ENCODE measurements around the gene CD47.

CD47 gene

DNA sequence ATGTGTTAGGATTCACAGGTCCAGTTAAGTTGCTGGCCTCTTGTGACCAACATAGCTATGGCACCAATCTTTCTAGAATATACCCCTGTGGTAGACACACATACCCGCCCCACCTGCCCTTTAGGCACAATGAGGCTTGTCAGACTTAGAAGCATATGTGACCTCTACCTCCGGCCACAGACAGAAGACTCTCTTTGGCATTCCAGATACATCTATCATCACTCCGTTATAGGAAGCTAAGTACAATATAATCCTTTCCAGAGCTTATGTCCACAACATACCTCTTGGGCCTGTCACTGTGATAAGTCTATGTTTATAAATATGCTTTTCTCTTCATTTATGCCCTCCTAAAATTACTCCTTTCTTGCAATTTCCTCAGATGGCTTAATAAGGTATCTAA is 39.8 kb downstream of the CD47 start:
- DNase-seq (ENCODE audit: low read depth): no peak

DNA sequence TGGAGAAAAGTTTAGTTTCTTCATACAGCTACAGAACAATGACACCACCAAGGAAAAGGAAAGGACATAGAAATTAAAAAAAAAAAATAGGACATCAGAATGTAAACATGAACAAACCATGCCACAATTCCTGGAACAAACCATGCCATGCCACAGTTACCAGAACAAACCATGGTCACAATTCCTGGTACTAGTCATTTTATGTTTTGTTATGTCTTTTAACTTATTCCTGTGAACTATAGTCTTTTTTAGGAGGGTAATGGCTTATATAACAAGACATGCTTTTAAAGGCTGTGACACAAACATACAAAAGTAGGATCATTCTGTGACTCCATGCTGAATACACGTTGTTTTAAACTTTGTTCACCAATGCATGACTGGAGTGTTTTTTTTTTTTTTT is 42.8 kb downstream of the CD47 start:
- no peak for DNase-seq (ENCODE audit: low read depth)

DNA sequence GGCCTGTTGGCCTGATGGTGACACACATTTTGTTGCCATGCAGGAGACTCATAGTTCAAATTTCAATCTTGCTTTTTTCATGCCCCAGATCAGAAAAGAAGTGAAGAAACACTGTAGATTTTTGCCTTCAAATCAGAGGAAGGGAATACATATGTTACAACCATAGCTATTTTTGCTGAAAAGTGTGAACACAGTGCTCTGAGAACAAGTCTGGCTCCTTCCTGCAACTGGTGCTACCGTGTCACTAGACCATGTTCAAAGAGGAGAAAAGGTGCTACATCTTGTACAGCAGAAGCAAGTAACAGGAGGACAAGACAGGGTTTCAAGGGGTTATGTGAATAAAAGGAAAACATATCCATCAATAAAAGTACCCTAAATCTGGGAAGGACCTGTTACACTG is 44.6 kb downstream of the CD47 start:
- DNase-seq (ENCODE audit: low read depth): no peak

DNA sequence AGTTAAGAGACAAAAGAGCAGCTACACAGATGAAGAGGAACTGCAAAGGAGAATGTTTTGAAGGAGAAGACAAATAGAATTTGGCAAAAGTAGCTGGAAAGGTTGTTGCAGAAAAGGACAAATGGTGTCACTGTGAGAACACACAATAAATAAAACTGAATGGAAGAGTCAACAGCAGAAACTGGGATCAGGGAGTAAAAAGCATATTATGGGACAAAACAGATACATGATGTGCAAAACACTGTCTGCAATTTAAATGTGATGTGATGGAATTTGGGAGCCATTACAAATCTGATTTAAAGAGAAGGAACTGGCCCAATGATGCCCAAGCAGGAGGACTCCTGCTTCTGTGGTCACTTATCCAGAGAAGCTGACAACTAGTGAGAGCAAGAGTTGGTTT is 46.1 kb downstream of the CD47 start:
- no peak for DNase-seq (ENCODE audit: low read depth)

DNA sequence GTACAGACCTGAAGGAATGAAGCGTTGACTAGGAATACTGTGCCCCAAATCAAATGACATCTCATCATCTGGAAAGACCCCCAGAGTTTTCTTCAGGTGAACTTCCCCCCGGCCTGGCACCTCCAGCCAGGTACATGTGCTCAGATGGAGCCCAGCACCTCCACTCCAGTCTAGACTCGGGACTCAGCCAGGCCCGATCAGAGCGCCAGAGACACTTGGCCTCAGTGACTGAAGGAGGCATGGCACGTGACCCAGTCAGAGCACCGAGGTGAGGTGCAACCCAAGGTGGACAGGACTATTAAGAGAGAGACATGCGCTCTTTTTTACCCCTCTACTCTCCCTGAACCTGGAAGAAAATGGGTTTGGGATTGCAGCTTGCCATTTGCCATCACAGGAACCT is 48.5 kb downstream of the CD47 start:
- DNase-seq (ENCODE audit: low read depth): no peak

DNA sequence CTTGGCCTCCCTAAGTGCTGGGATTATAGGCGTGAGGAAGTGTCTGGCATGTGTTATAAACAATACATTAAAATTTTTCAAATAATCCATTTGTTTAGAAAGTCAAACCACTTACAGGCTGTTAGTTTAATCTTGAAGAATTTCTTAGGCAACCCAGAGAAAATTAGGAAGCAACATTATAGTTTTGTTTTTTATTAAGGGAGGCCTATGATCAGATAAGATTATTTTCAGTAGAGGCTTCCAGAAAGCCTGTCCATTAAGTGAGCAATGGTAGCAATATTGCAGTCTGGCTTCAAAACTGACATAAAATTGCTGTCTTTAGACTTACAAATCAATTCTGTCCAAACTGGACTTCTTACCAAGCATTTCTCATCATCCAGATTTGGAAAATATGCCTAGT is 49.6 kb downstream of the CD47 start:
- DNase-seq (ENCODE audit: low read depth): no peak

DNA sequence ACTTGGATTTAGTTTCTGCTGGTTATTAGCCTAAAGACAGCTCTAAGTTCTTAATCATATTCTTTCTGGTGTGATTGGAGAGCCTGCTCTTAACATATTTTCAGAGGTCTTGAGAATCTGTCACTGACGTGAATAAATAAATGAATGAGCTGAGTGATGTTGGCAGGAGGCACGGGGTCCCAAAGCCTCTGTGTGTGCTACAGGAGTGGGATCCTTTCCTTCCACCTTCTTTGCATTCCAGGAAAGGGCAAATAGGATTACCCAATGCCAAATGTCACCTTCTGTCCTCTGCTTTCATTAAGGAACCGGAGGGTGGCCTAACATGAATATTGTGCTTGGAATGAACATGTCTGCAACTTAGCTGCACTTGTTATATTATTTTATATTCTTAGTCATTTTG is 53.1 kb downstream of the CD47 start:
- DNase-seq (ENCODE audit: low read depth): no peak

DNA sequence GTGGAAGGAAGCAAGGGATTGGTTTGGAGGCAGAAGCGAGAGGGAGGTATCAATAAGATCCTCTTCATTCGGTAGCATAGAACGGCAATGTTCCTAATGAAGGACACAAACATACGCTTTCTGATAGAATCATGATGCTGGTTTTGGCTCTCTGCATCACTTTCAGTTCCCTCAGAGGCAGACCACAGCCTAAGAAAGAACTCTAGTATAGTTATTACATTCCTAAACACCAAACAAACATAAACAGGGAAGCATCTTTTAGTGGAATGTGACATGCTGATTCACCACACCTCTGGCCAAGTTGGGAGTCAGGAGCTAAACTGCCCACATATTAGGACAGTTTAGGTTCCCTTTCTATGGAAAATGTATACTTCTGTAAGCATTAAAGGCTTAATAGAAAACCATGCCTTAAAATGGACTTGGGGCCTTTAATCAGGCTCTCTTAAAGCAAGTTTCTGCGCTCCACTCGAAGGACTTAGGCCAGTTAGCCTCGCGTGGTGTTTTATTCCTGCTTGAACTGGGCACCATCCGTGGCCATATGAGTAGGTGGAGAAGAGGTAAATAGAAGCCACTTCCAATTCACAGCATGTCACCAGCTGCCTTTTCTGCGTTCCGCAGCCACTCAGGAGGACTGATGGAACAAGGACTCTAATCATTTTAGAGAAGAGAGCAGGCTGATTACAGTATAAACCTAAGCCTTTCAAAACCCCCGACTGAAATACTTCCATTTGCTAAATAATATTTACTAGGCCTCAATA is 53.7 kb downstream of the CD47 start:
- DNase-seq (ENCODE audit: low read depth): no peak

DNA sequence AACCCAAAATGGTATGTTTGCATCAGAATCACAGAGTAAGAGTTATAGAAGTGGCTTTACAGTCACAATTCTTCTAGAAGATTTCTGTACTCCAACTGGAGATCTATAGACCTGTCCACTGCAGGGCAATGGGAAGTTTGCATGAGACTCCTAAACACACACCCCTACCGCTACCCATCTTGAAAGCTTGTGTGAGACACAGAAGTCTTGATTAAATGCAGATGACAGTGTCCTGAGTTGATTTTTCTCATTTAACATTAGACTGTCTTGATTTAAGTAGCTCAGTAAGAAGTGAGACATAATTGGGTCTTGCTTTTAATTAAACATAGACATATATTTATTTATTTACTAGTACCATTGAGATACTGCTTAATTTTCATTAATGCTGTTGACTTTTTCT is 54.4 kb downstream of the CD47 start:
- no peak for DNase-seq (ENCODE audit: low read depth)

DNA sequence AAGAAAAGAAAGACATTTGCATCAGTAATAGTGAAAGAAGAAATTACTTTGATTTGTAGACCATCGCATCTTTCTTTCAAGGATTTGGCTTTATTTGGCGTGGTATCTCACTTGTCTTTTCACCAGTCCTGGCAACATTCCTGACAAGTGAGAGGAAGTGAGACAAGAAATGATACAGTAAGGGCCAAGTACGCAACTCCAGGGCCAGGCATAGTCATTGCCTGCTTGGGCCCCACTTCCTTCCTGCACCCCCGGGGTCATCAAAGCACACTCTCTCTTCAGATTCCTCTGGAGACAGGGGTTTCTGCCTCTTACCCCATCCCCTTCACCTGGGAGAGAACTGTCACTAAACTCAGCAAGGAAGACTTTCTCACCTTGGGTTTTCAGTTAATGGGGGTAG is 55.1 kb downstream of the CD47 start:
- DNase-seq (ENCODE audit: low read depth): no peak

DNA sequence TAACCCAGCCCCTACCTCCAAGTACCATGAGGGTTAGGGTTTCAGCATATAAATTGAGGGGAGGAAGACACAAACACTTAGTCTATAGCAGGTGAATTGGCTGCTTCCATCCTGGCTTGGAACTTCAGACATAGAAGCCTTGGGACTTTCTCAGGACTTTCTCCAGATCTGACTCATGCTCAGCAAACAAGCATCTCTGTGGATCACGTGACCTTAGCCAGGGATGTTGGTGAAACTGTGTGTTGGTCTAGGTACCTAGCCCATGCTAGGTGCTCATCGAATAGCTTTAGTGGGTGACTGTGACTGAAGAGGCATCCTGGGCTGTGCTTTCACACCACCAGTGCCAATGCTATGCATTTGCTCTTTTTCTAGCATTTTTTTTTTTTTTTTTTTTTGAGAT is 58.9 kb downstream of the CD47 start:
- no peak for DNase-seq (ENCODE audit: low read depth)

DNA sequence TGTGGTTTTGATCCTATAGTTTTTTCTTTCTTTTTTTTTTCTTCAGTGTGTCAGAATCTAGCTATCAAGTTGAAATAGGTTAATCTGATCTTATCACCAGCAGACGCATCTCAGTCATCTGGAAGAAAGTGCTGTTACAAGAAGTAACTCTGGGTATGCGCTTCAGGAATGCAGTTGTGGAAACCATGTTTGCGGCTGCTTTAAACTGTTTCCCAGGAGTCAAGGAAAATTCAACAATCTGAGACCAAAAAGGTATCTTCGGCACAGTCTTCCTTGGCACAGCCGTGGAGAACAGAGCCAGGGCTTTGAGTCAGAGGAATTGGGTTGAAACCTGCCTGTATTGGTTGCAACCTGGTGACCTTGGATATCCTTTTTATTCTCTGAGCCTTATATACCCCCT is 59.9 kb downstream of the CD47 start:
- DNase-seq (ENCODE audit: low read depth): no peak

DNA sequence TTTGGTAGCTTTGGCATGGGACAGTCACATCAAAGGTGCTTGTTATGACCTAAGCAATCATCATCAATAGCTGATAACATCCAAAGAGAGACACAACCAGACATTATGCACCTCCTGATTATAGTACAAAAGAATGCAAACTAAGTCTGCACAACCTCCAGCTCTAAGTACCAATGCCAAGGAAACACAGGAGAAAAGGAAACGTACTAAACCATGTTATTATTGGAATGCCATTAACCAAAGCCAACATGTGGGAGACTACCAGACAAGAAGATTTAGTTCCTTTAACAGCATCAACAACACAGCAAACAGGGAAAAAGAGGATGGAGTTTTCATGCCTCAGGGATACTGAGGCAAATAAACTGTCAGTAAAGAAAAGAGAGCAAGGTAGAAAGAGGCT is 61.4 kb downstream of the CD47 start:
- no peak for DNase-seq (ENCODE audit: low read depth)

DNA sequence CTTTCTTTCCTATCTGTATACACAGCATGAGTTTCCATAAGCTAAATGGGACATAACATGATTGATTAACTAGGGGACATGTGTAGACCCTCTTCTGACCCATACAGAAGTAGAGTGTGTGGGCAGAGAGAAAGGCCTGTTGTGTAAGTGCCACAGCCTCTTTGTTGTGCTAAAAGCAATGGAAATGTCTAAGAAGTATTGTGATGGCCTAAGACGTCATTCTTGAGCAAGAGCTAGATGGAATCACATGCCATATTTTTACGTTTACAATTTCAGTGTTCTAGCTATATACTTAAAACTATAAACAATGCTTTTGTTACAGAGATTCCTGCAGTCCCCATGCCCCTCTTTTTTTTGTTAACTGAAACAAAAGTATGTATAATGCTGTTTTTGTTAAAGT is 61.9 kb downstream of the CD47 start:
- DNase-seq (ENCODE audit: low read depth): no peak

DNA sequence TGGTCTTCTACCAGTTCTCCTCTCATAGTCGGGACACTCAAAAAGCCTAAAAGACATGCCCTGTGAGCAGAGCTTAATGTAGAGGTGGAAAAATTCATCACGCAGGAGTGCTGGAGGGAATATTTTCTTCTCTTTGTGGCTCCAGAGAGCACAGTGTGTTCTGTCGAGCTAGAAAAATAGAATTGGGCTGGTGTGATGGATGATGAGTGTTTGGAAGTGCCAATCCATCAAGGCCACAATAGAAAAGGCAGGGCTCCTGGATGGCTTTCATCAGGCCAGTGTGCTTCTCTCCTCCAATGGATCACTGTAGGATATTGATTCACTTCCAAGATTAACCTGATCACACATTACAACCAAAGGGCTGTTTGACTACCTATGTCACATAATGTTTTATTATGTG is 65.7 kb downstream of the CD47 start:
- no peak for DNase-seq (ENCODE audit: low read depth)

DNA sequence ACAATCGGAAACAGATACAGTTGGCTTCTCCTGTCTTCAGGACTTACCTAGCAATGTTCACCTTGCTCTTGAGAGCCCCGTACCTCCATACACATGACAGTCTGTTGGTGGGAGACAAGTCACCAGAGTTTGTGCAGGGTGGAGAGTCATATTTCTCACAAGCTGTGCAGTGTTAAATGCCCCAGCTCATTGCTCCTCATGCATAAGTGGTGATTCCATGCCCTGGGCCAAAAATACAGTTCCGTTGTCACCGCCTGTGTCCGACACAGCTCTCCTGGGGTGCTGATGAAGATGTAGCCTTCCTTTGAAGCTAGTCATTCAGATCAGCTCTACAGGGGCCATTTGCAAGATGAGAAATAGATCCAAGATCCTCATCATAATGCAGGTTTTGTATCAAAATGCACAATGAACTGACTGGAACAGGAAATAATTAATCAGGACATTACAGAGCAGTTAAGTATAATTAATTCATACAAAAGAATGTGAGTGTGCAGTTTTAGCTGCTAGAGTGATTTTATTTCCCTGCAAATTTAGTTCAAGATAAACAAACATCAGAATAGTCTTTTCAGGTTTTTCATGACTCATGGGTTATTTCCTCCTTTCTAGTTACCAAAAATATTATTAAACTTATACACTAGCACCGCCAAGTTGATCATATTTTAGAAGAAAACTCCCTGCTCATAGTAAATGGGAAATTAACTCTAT is 66.5 kb downstream of the CD47 start:
- no peak for DNase-seq (ENCODE audit: low read depth)

DNA sequence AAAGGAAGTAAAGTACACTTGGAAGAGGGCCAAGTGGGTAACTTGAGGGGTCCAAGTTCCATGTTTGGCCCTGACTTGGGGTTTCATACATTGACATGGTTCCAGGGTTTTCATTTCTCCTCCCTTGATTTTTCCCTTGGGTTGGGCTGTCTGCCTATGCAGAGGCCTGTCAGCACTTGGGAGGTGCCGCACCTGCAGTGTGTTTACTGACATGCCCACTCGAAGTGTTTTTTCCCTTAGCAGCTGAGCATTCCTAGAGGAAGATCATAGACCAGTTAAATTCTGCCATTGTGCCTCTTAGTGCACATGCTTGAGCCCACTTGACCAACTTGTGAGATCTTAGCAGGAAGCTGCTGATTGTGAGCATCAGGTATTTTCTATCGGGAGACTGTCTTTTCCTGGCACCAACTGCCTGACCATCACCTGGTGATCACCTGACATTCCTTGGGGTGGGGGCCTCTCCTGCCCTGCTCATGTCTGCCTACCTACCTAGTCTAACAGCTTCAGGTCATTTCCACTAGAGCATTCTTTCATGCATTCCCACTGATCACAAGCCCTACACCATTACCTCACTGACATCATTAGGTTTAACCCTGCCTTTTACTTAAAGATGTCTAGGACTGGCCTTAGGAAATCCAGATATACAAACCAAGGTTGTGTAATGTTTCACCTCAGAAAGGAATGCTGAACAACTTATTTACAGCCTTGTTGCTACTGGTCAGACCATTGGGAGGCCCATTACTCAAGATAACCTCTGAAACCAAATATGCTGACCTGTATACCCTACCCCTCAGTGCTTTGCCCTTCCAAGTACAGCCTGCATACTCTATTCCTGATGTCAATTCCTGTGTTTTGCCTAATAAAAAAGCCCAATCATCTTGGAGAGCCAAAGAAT is 68.3 kb downstream of the CD47 start:
- DNase-seq (ENCODE audit: low read depth): no peak

DNA sequence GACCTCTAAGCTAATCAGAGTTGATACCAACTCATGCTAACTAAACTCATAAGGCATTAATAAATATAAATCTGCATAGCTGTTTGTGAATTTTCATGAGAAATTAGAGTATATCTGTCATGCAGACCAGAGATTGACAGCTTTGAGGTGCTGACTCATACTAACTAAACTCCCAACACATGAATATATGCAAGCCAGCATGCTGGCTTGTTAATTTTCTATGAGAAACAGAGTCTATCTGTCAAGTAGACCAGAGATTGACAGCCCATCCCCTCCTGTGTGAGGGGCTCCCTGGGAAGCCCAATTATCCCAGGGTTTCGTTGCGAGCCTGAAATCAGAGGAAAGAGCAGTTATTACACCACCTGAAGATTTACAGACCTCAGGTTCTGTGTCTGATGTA is 69.3 kb downstream of the CD47 start:
- no peak for DNase-seq (ENCODE audit: low read depth)

DNA sequence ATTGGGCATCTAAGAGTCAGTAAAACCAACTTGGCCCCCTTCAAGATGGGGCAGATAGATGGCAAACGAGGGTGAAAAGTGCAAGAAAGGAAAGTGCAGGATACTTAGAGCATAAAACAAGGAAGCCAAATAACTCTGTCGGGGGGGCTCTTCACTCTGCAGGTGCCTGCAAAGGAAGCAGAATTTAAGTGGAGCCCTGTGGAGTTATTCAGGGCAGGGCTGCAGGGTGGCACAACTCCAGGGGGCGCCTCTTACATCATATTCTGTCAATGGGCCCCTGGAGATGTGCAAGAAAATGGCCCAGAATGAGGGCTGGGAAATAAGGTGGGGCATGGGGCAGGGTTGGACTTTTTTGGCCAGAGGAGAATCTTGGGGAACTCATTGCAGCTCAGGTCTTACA is 69.7 kb downstream of the CD47 start:
- no peak for DNase-seq (ENCODE audit: low read depth)

DNA sequence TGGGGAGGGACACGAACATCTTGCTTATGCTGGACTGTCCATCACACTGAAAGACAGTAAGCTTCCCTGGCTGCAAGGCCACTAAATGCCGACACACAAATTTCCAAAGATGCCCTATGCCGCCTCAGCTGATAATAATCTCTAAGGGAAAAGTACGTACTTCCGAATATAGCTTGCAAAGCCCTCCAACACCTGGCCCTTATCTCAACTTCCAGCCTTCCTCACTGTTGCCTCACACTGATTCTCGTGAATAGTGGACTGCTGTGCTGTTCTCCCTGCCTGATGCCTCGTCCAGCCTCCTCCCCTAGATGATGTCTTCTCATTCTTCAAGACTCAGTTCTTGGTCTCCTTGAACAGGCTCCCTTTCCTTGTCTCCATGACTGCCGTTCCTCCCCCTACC is 72.3 kb downstream of the CD47 start:
- no peak for DNase-seq (ENCODE audit: low read depth)

DNA sequence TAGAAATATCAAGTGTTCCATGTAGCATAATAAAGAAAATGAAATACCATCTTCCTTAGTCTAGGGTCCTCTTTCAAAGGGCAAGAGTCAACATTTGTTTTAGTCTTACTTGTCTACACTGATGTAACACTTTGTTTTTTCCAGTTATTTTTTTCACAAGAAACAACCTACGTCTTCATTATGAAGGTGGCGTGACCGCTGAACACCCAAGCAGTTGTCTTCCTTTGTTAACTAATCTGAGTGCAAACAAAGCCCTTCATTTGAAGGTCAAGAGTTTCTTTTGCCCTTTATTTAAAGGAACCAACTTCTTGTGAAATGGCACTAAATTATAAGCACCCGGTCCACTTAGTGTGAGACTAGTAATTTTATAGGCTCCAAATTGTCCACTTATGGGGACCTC is 73.2 kb downstream of the CD47 start:
- DNase-seq (ENCODE audit: low read depth): no peak

DNA sequence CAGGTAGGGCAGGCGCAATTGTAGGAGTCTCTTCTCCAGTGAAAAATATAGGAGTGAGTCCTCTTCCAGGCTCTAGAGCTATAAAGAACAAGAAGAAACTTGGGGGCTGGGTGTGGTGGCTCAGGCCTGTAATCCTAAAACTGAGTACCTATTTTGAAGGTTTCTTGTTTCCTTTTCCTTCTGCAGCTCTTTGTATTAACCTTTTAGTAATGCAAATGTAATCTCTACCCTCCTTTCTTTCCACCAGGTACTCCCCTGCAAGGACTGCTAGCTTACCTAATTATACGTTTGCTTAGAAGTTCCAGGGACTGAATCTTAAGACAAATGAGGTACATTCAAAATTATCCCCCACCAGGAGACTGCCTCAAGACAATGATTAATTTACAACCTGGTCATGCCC is 75.9 kb downstream of the CD47 start:
- no peak for DNase-seq (ENCODE audit: low read depth)
